Neural crest cell (in vitro differentiated cells): ENCODE measurements around the gene TMPRSS12. TPM values are rescaled to one million over a fixed set of nuclear protein-coding genes. Genes with fewer than 3 reads are reported as not detected.

Experiments used
- DNase-seq: peaks from one replicate; pipeline ENCODE4 v3.0.0; 2021; ENCODE audit warnings: low read depth, mixed read lengths, low spot score
- H3K27ac Mint-ChIP-seq: one replicate; pipeline ENCODE4 v1.8.0; 2021; ENCODE audit warnings: mild to moderate bottlenecking, mixed read lengths; ENCODE audit not compliant: unreplicated experiment
- H3K27me3 Mint-ChIP-seq: 2 replicates; pipeline ENCODE4 v1.8.0; 2021; ENCODE audit warnings: low read depth, mild to moderate bottlenecking, mixed read lengths
- H3K36me3 Mint-ChIP-seq: 2 replicates; pipeline ENCODE4 v1.8.0; 2021; ENCODE audit warnings: low read depth, mild to moderate bottlenecking, mixed read lengths
- H3K4me1 Mint-ChIP-seq: 2 replicates; pipeline ENCODE4 v1.8.0; 2021; ENCODE audit warnings: mixed read lengths
- H3K4me3 Mint-ChIP-seq: one replicate; pipeline ENCODE4 v1.8.0; 2021; ENCODE audit warnings: mild to moderate bottlenecking, mixed read lengths
- H3K9me3 Mint-ChIP-seq: 2 replicates; pipeline ENCODE4 v1.8.0; 2021; ENCODE audit warnings: mixed read lengths
- total RNA-seq: library from RNA; stranded (reverse); gene quantifications from 2 replicates; pipeline ENCODE4 v1.2.1, GENCODE V29; 2021
- TF ChIP-seq, protein P1 (sequence below): fragments of 200-600 bp; sonication (generic); conservative IDR thresholded peaks from 2 replicates; pipeline ENCODE4 v1.5.0; 2021; ENCODE audit warnings: antibody characterized with exemption, mild to moderate bottlenecking

TMPRSS12 gene
- total RNA-seq, 1 donor from 2014 or later: not detected

- Mint-ChIP-seq H3K9me3 (peaks cover 2% of the 10 kb centered on the region), H3K4me3 (no peak overlapping the region), H3K36me3 (no peaks in the 10 kb centered on the region), H3K27me3 (no peaks in the 10 kb centered on the region), H3K27ac (no peak overlapping the region), H3K4me1 (peaks cover 24% of the 10 kb centered on the region)
- TF ChIP-seq, protein P1, sequence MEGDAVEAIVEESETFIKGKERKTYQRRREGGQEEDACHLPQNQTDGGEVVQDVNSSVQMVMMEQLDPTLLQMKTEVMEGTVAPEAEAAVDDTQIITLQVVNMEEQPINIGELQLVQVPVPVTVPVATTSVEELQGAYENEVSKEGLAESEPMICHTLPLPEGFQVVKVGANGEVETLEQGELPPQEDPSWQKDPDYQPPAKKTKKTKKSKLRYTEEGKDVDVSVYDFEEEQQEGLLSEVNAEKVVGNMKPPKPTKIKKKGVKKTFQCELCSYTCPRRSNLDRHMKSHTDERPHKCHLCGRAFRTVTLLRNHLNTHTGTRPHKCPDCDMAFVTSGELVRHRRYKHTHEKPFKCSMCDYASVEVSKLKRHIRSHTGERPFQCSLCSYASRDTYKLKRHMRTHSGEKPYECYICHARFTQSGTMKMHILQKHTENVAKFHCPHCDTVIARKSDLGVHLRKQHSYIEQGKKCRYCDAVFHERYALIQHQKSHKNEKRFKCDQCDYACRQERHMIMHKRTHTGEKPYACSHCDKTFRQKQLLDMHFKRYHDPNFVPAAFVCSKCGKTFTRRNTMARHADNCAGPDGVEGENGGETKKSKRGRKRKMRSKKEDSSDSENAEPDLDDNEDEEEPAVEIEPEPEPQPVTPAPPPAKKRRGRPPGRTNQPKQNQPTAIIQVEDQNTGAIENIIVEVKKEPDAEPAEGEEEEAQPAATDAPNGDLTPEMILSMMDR: no peak
- no peak for DNase-seq
Observed at GRCh38 chr12:50934981-50935807, 92.5 kb downstream of the TMPRSS12 start.

DNA sequence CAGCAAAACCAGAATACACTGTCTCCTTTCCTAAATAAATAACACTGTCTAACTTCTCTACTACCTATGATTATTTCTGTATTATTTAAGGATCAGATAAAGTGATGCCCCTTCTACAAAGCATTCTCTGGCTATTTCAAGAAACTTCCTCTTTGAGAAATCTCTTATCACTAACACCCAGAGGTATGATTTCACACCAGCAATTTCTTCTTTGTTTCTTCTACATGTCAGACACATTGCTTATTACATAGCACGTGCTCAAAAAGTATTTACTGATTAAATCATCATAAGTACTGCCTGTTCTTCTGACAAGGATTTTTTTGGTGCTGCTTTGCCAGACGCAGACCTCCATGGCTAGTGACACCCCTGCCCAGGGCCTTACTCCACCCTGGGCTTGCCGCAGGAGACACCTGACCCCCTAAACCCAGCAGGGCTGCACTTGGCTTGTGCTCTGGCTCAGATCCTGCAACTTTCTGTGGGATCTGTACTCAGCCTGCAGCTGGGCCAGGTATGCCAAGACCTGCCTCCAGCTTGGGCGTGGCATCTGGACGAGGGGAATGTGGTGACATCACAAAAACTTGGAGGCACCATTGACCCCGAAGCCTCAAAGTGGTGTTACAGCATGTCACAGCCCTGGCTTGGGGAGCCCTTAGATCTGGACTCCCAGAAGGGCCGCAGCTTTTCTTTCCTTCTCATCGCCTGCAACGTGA, 94.2 kb downstream of the TMPRSS12 start:
- DNase-seq: no peak
- TF ChIP-seq, protein P1: no peak
- H3K36me3 Mint-ChIP-seq: no peaks in the 10 kb centered on the region
- no peak overlapping the region for H3K4me3 Mint-ChIP-seq
- H3K9me3 Mint-ChIP-seq: peaks cover 2% of the 10 kb centered on the region
- H3K4me1 Mint-ChIP-seq: peaks cover 24% of the 10 kb centered on the region
- H3K27me3 Mint-ChIP-seq: no peaks in the 10 kb centered on the region
- H3K27ac Mint-ChIP-seq: no peak overlapping the region

Other genes with a start within 250 kb of the TMPRSS12 start
- 25.0 and 31.7 TPM in 2 replicates for gene ATF1, start 78.8 kb upstream of the TMPRSS12 start, total RNA-seq
- gene HIGD1C, start 109.6 kb downstream of the TMPRSS12 start, total RNA-seq: not detected in 2 replicates
- gene SLC11A2, start 183.5 kb downstream of the TMPRSS12 start, total RNA-seq: 50.4 and 51.4 TPM in 2 replicates
- 43.2 and 44.5 TPM in 2 replicates for gene LETMD1, start 205.4 kb downstream of the TMPRSS12 start, total RNA-seq
- 54.4 and 55.2 TPM in 2 replicates for gene CSRNP2, start 240.7 kb downstream of the TMPRSS12 start, total RNA-seq